PC-9 (cell line): ENCODE results near the gene SAFB2.

Experiments used
- CTCF ChIP-seq: fragments of 200-600 bp; sonication (generic); conservative IDR thresholded peaks from 2 replicates; pipeline ENCODE4 v1.6.1; 2017; ENCODE audit warnings: mixed run types, antibody characterized with exemption, mild to moderate bottlenecking, moderate library complexity
- EZH2 ChIP-seq: fragments of 200-600 bp; sonication (generic); IDR thresholded peaks from 2 replicates; pipeline ENCODE4 v1.8.0; 2017; ENCODE audit warnings: antibody characterized with exemption, low read depth

DNA sequence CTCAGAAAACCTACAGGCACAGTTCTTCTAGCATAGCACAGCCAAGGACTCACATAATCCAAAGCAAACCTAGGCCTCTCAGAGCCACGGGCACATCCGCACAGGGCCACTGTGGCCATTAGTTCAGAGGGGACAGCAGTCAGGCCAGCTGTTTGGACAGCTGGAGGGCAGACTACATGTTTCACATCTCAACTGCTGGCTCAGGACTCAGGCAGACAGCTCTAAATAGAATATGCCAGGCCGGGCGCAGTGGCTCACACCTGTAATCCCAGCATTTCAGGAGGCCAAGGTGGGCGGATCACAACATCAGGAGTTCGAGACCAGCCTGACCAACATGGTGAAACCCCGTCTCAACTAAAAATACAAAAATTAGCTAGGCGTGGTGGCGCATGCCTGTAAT is 26.8 kb downstream of the SAFB2 start:
- no peak for TF ChIP-seq CTCF
- TF ChIP-seq EZH2, result no peak
